ENCODE data around the gene CSF1.
A peak's percentile ranks its signal among the peaks of the same experiment; 100 is the strongest.
"Not testable (repeated sequence)": the region's sequence is repeated elsewhere in the genome, so short reads cannot be mapped to it uniquely, and the experiment has no call there.

The CSF1 gene

GRCh38 chr1:109903376-109903930 is 7.2 kb upstream of the CSF1 start:
- no peak for DNase-seq

- DNase-seq = no peak
These were observed 6.4 kb upstream of the CSF1 start for GRCh38 chr1:109904105-109904817.

- peak; percentile 53 to 82 for DNase-seq
These were observed 5.2 kb upstream of the CSF1 start for GRCh38 chr1:109905491-109905890.

- DNase-seq = peak; percentile 69 to 89
These were observed 4.3 kb upstream of the CSF1 start for GRCh38 chr1:109906160-109906838.

GRCh38 chr1:109906839-109907180 is 3.8 kb upstream of the CSF1 start:
- DNase-seq = no peak

- peak in 1 of 2 donors; percentile 5 for DNase-seq
These were observed 3.4 kb upstream of the CSF1 start for GRCh38 chr1:109907190-109907774.

GRCh38 chr1:109908836-109909235 is 1.8 kb upstream of the CSF1 start:
- no peak for DNase-seq

GRCh38 chr1:109909561-109909960 is 1.1 kb upstream of the CSF1 start:
- no peak for DNase-seq

GRCh38 chr1:109910963-109911798 is 532 bp downstream of the CSF1 start:
- DNase-seq = peak in 1 of 2 donors; percentile 32

- DNase-seq = peak in 1 of 2 donors; percentile 16
These were observed 1.7 kb downstream of the CSF1 start for GRCh38 chr1:109912214-109912861.

GRCh38 chr1:109912873-109913272 is 2.2 kb downstream of the CSF1 start:
- no peak for DNase-seq

- DNase-seq = peak in 1 of 2 donors; percentile 9
These were observed 2.8 kb downstream of the CSF1 start for GRCh38 chr1:109913360-109913879.

GRCh38 chr1:109914587-109915240 is 4.1 kb downstream of the CSF1 start:
- peak in 1 of 2 donors; percentile 44 for DNase-seq

GRCh38 chr1:109917051-109917767 is 6.6 kb downstream of the CSF1 start:
- DNase-seq = peak in 1 of 2 donors; percentile 23

- peak in 1 of 2 donors; percentile 23 for DNase-seq
These were observed 7.3 kb downstream of the CSF1 start for GRCh38 chr1:109917768-109918606.

- peak in 1 of 2 donors; percentile 33 for DNase-seq
These were observed 8.0 kb downstream of the CSF1 start for GRCh38 chr1:109918671-109919070.

- peak in 1 of 2 donors; percentile 33 for DNase-seq
These were observed 8.7 kb downstream of the CSF1 start for GRCh38 chr1:109919303-109919702.

- not testable (repeated sequence) for DNase-seq
These were observed 9.7 kb downstream of the CSF1 start for GRCh38 chr1:109920391-109920790.

- DNase-seq = peak in 1 of 2 donors; percentile 46
These were observed 11.7 kb downstream of the CSF1 start for GRCh38 chr1:109922326-109922725.

All from inflammatory macrophage treated with lipopolysaccharide for 1 hour (primary cell).